HEK293T (cell line): Measurements from ENCODE around the gene RBM26.

Source experiments
- CTCF ChIA-PET: fragments of 350-600 bp; formaldehyde crosslinking; extraction: SDS; loops from one replicate; lab custom pipeline; 2021; ENCODE audit warnings: antibody characterized with exemption, inconsistent platforms; lab: Yijun Ruan, JAX
- POLR2A ChIA-PET: fragments of 350-600 bp; formaldehyde crosslinking; extraction: SDS; loops from one replicate; lab custom pipeline; 2020; ENCODE audit warnings: antibody characterized with exemption, inconsistent platforms; lab: Yijun Ruan, JAX
- DNase-seq: peaks from one replicate; pipeline ENCODE4 v3.0.0; 2012; ENCODE audit warnings: mixed read lengths; ENCODE audit errors: extremely low spot score
- ARNT ChIP-seq: fragments of 450-650 bp; IDR thresholded peaks from 2 replicates; pipeline ENCODE4 v1.6.1; 2017; ENCODE audit warnings: mild to moderate bottlenecking
- BHLHE40 ChIP-seq: fragments of 450-650 bp; IDR thresholded peaks from 2 replicates; pipeline ENCODE4 v1.6.1; 2016; ENCODE audit warnings: mild to moderate bottlenecking, moderate library complexity, borderline replicate concordance
- CTBP1 ChIP-seq: fragments of 450-650 bp; IDR thresholded peaks from 2 replicates; pipeline ENCODE4 v1.6.1; 2016; ENCODE audit warnings: borderline replicate concordance
- ELF4 ChIP-seq: fragments of 450-650 bp; IDR thresholded peaks from 2 replicates; pipeline ENCODE4 v1.6.1; 2017; ENCODE audit warnings: antibody characterized with exemption
- FOXA1 ChIP-seq: fragments of 450-650 bp; IDR thresholded peaks from 2 replicates; pipeline ENCODE4 v1.6.1; 2016; ENCODE audit warnings: mild to moderate bottlenecking
- FOXK2 ChIP-seq: fragments of 450-650 bp; IDR thresholded peaks from 2 replicates; pipeline ENCODE4 v1.6.1; 2016; ENCODE audit warnings: mild to moderate bottlenecking
- FOXM1 ChIP-seq: fragments of 450-650 bp; IDR thresholded peaks from 2 replicates; pipeline ENCODE4 v1.6.1; 2017; ENCODE audit warnings: mild to moderate bottlenecking, borderline replicate concordance
- HDGF ChIP-seq: fragments of 450-650 bp; IDR thresholded peaks from 2 replicates; pipeline ENCODE4 v1.6.1; 2017; ENCODE audit warnings: antibody characterized with exemption, borderline replicate concordance
- L3MBTL2 ChIP-seq: fragments of 450-650 bp; conservative IDR thresholded peaks from 2 replicates; pipeline ENCODE4 v1.6.1; 2016; ENCODE audit warnings: mild to moderate bottlenecking
- LEF1 ChIP-seq: fragments of 450-650 bp; IDR thresholded peaks from 2 replicates; pipeline ENCODE4 v1.6.1; 2017; ENCODE audit warnings: mild to moderate bottlenecking, borderline replicate concordance
- NFRKB ChIP-seq: fragments of 450-650 bp; IDR thresholded peaks from 2 replicates; pipeline ENCODE4 v1.6.1; 2016; ENCODE audit warnings: mild to moderate bottlenecking, moderate library complexity
- PKNOX1 ChIP-seq: fragments of 450-650 bp; IDR thresholded peaks from 2 replicates; pipeline ENCODE4 v1.6.1; 2016
- SP1 ChIP-seq: fragments of 450-650 bp; IDR thresholded peaks from 2 replicates; pipeline ENCODE4 v1.6.1; 2017
- SUZ12 ChIP-seq: fragments of 450-650 bp; IDR thresholded peaks from 2 replicates; pipeline ENCODE4 v1.6.1; 2016; ENCODE audit warnings: mild to moderate bottlenecking
- TARDBP ChIP-seq: fragments of 450-650 bp; IDR thresholded peaks from 2 replicates; pipeline ENCODE4 v1.6.1; 2016
- ZNF384 ChIP-seq: fragments of 450-650 bp; IDR thresholded peaks from 2 replicates; pipeline ENCODE4 v1.6.1; 2016

The RBM26 gene

GRCh38 chr13:79328510-79328909 lies 77.5 kb downstream of the RBM26 start:
- TF ChIP-seq ZNF384: peak; percentile 39; the same call in 1 of the 2 replicates
- no peak for TF ChIP-seq BHLHE40
- ChIA-PET CTCF (interaction anchor here (0.6 kb wide), 1 partner anchor 21 kb away, joined by 3 read pairs; no protein-coding TSS in a partner anchor), POLR2A (no interaction called here)
- DNase-seq: no peak

GRCh38 chr13:79320433-79320832 lies 85.6 kb downstream of the RBM26 start:
- TF ChIP-seq TARDBP (no peak), HDGF (no peak), LEF1 (no peak), ZNF384 (no peak), FOXM1 (no peak), ELF4 (no peak), SP1 (no peak), L3MBTL2 (no peak), SUZ12 (no peak), BHLHE40 (no peak), FOXA1 (no peak), FOXK2 (no peak), PKNOX1 (no peak), NFRKB (no peak), CTBP1 (no peak), ARNT (no peak)
- CTCF ChIA-PET: no interaction called here

GRCh38 chr13:79318664-79319063 lies 87.4 kb downstream of the RBM26 start:
- TF ChIP-seq SP1 (no peak), CTBP1 (no peak), PKNOX1 (no peak), FOXK2 (no peak), LEF1 (no peak), L3MBTL2 (no peak), ARNT (no peak), BHLHE40 (no peak), NFRKB (no peak), TARDBP (no peak), ZNF384 (no peak), HDGF (no peak), FOXA1 (no peak), SUZ12 (no peak), FOXM1 (no peak), ELF4 (no peak)
- POLR2A ChIA-PET: no interaction called here
- CTCF ChIA-PET: no interaction called here
- no peak for DNase-seq

More at GRCh38 chr13:79320433-79320832, 85.6 kb downstream of the RBM26 start:
- DNase-seq: no peak
- POLR2A ChIA-PET: no interaction called here

- CTCF ChIA-PET: no interaction called here
- POLR2A ChIA-PET: no interaction called here
- TF ChIP-seq ELF4: no peak
- TF ChIP-seq PKNOX1: no peak
- no peak for TF ChIP-seq LEF1
- no peak for TF ChIP-seq FOXK2
- no peak for TF ChIP-seq NFRKB
- TF ChIP-seq FOXM1: no peak
- no peak for TF ChIP-seq ARNT
- TF ChIP-seq BHLHE40: no peak
- no peak for TF ChIP-seq SUZ12
- no peak for TF ChIP-seq L3MBTL2
- TF ChIP-seq FOXA1: no peak
- no peak for DNase-seq
Measured at GRCh38 chr13:79317856-79318255, 88.2 kb downstream of the RBM26 start.

- DNase-seq: no peak
- TF ChIP-seq FOXK2 (no peak), CTBP1 (no peak), PKNOX1 (no peak), FOXM1 (no peak), SP1 (no peak), NFRKB (no peak), ARNT (no peak), FOXA1 (no peak)
- CTCF ChIA-PET: no interaction called here
- POLR2A ChIA-PET: no interaction called here
Measured at GRCh38 chr13:79314652-79315051, 91.4 kb downstream of the RBM26 start.

- TF ChIP-seq HDGF (no peak), PKNOX1 (peak; percentile 60)
- ChIA-PET CTCF (no interaction called here), POLR2A (no interaction called here)
- DNase-seq: no peak
Measured at GRCh38 chr13:79312340-79312855, 93.7 kb downstream of the RBM26 start.
